ENCODE measurements around the gene PARS2.

- TF ChIP-seq YY1 (IDR thresholded peaks at IDR 0.05; ENCODE audit: extremely low read depth, insufficient replicate concordance, low read depth, low read length) (no peak), EZH2phosphoT487 (IDR thresholded peaks at IDR 0.05; ENCODE audit: borderline replicate concordance) (no peak), CTCF (IDR thresholded peaks at IDR 0.05 in 2 of 3, conservative IDR thresholded peaks at IDR 0.05 in 1 of 3; ENCODE audit: borderline replicate concordance in 1 of 3, insufficient read depth in 1 of 3, low read depth in 2 of 3, low read length in 2 of 3) (no peak), RAD21 (IDR thresholded peaks at IDR 0.05; ENCODE audit: low read depth) (no peak)
Measured at GRCh38 chr1:54814126-54814498, 49.8 kb upstream of the PARS2 start.
